ENCODE data around the gene HOXB5. TPM values are rescaled to one million over a fixed set of nuclear protein-coding genes. Genes with fewer than 3 reads are reported as not detected.

HOXB5 gene
- total and polyA plus RNA-seq, 2 of the 4 experiments (the other 2 are of a cell fraction), result 0.54 to 18.0 TPM

DNA sequence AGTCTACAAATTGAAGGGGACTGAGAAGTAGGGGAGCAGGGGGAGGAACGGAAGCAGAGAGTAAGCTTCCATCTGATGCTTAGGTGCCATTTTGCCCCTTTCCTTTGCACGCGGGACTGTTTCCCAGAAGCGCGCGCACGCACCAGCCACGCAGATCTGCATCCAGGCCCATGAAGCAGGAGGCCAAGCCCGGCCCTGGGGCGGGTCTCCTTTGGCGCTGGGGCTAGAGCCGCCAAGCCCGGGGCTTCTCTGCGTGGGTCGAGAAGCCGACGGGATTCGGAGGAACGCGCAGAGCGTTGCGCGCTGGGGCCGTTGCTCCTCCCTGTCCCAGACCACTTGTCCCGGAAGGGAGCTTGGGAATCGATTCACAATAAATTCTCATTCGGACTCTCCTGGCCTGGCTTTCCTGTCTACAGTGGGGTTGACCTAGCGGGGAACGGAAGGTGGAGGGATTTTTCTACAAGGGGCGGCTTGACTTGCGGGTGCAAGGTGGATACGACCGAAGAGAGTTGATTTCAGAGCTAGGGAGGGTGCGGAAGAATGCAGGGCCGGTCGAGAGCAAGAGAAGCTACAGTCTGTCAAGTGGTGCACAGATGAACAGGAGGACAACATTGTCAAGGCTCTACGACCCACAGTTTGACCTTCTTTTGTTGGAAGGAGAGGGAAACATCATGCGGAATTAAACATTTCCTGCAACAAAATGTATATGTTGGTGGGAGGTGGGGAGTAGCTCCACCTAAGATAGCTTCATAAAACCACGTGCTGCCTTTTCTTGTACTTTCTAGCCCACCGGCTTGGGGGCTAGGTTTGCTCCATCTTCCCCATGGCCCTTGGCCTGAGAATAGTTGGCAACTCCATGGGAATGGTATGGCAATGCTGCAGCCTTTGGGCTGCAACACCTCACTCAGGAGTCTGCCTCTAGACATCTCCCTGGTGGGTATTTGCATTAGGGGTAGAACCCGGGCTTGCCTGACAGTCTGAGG, 28.1 kb upstream of the HOXB5 start:
- H3K4me1 ChIP-seq (ENCODE audit: control insufficient read depth, insufficient read depth, low read length), result no peaks in the 10 kb centered on the region; the same call in 1 of the 2 replicates
- 25% methylated on average over 13 of the region's 41 CpGs; no CpG with 5 or more reads in 1 of the 2 experiments for WGBS, 2 experiments (ENCODE audit: extremely low coverage in 2 of 2, insufficient read length in 1 of 2)
- no peak for DNase-seq
- no peaks in the 10 kb centered on the region for H3K36me3 ChIP-seq (ENCODE audit: control insufficient read depth, insufficient read depth, low read length)
- no peak overlapping the region for H3K18ac ChIP-seq (ENCODE audit: low read depth, low read length)
- H3K14ac ChIP-seq (replicated peaks; ENCODE audit: low read depth, low read length), result no peak overlapping the region
- no peak overlapping the region for H3K56ac ChIP-seq (ENCODE audit: extremely low read depth, insufficient read depth, low read length)
- ChIA-PET CTCF (interaction anchor here (0.6 to 1.2 kb wide), 3 partner anchors 9 to 286 kb away, joined by 3 read pairs; no protein-coding TSS in a partner anchor), POLR2A (ENCODE audit: unreplicated experiment) (no interaction called here)
- intact Hi-C loops (cut with micrococcal nuclease), result no loop called here
- no peak overlapping the region for H3K9ac ChIP-seq (ENCODE audit: low read depth, low read length)
- no peak overlapping the region for H3K4me2 ChIP-seq (ENCODE audit: low read depth, low read length)
- dilution Hi-C loops (cut with HindIII; ENCODE audit: low sequenced_read_pairs, unreplicated experiment), result no loop called here
- H4K20me1 ChIP-seq (ENCODE audit: insufficient read depth, low read length), result peaks cover 13% of the 10 kb centered on the region; the same call in 1 of the 2 replicates
- H3K9me1 ChIP-seq (ENCODE audit: insufficient read depth, low read length), result no peaks in the 10 kb centered on the region; the same call in 1 of the 2 replicates
- no peak overlapping the region for H3K4me3 ChIP-seq (ENCODE audit: insufficient read depth, low read depth, low read length)
- H3K79me1 ChIP-seq (ENCODE audit: low read depth in 1 of 2, low read length in 2 of 2), result no peaks in the 10 kb centered on the region
- no peak overlapping the region for H2BK120ac ChIP-seq (ENCODE audit: low read depth, low read length)
- ATAC-seq (ENCODE audit: low read depth), result no peak
- no peak overlapping the region for H2BK20ac ChIP-seq (ENCODE audit: low read depth, low read length)
- no peak overlapping the region for H3K27ac ChIP-seq (ENCODE audit: insufficient read depth, low read length)
- H2BK5ac ChIP-seq (ENCODE audit: low read depth, low read length, poor library complexity, severe bottlenecking), result no peak overlapping the region
- H3K27me3 ChIP-seq (ENCODE audit: control insufficient read depth, insufficient read depth, low read length), result peaks cover 96% of the 10 kb centered on the region
- H2AK9ac ChIP-seq (replicated peaks; ENCODE audit: low read depth, low read length, poor library complexity), result no peak overlapping the region
- in situ Hi-C loops (cut with MboI; ENCODE audit: low sequenced_read_pairs), result loop anchor here (10.0 kb wide), 1 partner anchor 457 kb away; no protein-coding TSS in a partner anchor
- H3K4ac ChIP-seq (ENCODE audit: low read depth, low read length), result no peak overlapping the region
- H2BK15ac ChIP-seq (ENCODE audit: low read depth, low read length), result no peak overlapping the region
- H3K9me3 ChIP-seq (ENCODE audit: control insufficient read depth, insufficient read depth, low read length), result peaks cover 11% of the 10 kb centered on the region
- no peak overlapping the region for H2AK5ac ChIP-seq (ENCODE audit: low read depth, low read length)
- H3K23ac ChIP-seq (ENCODE audit: low read depth, low read length), result no peak overlapping the region
- BruUV-seq (replicated peaks), result no TSS peak
- no peak overlapping the region for H2AFZ ChIP-seq (replicated peaks; ENCODE audit: low read length, poor library complexity)
- H4K8ac ChIP-seq (ENCODE audit: low read depth in 2 of 2, low read length in 2 of 2), result no peak overlapping the region
- H4K5ac ChIP-seq (ENCODE audit: low read depth, low read length), result no peak overlapping the region
- H4K91ac ChIP-seq (ENCODE audit: insufficient read depth, low read depth, low read length), result no peak overlapping the region
- TF ChIP-seq SMC3 (IDR thresholded peaks at IDR 0.05; ENCODE audit: low read depth, low read length) (no peak), MXI1 (IDR thresholded peaks at IDR 0.05; ENCODE audit: borderline replicate concordance, low read depth, low read length) (no peak), ELK1 (IDR thresholded peaks at IDR 0.05; ENCODE audit: borderline replicate concordance, low read depth, low read length) (no peak), CEBPB (IDR thresholded peaks at IDR 0.05; ENCODE audit: low read depth, low read length) (no peak), RCOR1 (IDR thresholded peaks at IDR 0.05; ENCODE audit: insufficient replicate concordance, low read length) (no peak), MAFK (IDR thresholded peaks at IDR 0.05; ENCODE audit: low read depth, low read length) (no peak), MAZ (IDR thresholded peaks at IDR 0.05; ENCODE audit: borderline replicate concordance, low read depth, low read length) (no peak), RAD21 (IDR thresholded peaks at IDR 0.05; ENCODE audit: low read length) (no peak), BHLHE40 (IDR thresholded peaks at IDR 0.05; ENCODE audit: low read depth, low read length) (no peak), CHD1 (IDR thresholded peaks at IDR 0.05; ENCODE audit: low read depth, low read length) (no peak), FOS (IDR thresholded peaks at IDR 0.05; ENCODE audit: low read depth, low read length) (no peak), USF2 (IDR thresholded peaks at IDR 0.05; ENCODE audit: low read depth, low read length) (no peak)
- TF ChIP-seq, protein P1, sequence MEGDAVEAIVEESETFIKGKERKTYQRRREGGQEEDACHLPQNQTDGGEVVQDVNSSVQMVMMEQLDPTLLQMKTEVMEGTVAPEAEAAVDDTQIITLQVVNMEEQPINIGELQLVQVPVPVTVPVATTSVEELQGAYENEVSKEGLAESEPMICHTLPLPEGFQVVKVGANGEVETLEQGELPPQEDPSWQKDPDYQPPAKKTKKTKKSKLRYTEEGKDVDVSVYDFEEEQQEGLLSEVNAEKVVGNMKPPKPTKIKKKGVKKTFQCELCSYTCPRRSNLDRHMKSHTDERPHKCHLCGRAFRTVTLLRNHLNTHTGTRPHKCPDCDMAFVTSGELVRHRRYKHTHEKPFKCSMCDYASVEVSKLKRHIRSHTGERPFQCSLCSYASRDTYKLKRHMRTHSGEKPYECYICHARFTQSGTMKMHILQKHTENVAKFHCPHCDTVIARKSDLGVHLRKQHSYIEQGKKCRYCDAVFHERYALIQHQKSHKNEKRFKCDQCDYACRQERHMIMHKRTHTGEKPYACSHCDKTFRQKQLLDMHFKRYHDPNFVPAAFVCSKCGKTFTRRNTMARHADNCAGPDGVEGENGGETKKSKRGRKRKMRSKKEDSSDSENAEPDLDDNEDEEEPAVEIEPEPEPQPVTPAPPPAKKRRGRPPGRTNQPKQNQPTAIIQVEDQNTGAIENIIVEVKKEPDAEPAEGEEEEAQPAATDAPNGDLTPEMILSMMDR (conservative IDR thresholded peaks at IDR 0.05; ENCODE audit: low read depth, low read length), result no peak
